ENCODE data around the gene SLC23A2.

Gene SLC23A2

DNA sequence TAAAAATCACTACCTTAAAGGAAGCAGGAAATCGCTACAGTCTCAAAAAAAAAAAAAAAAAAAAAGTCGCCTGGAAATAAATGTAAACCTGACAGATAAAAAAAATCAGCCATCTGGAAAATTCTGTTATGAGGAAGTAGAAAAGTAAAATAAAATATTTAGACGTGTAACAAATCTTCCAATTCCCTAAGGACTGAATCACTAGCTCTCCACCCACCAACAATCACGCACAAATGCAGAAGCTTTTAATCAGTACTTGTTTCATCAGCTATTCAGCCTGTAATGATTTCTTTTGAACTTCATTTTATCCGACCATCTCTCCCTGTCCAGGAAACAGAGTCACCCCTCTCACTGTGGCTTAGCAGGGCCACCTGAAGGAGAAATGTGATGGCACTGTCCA, 59.0 kb downstream of the SLC23A2 start:
- H3K36me3 ChIP-seq (ENCODE audit: control insufficient read depth in 2 of 2, insufficient read depth in 1 of 2, low read length in 2 of 2), result peaks cover 0 to 3% of the 10 kb centered on the region in 2 experiments; a peak in 2 of 3 replicates
- no peak overlapping the region for H3K4me3 ChIP-seq (ENCODE audit: low read depth, low read length)
- TF ChIP-seq ZNF423 (tag by site-specific recombination; IDR thresholded peaks at IDR 0.05), result no peak
- TF ChIP-seq, protein P1, sequence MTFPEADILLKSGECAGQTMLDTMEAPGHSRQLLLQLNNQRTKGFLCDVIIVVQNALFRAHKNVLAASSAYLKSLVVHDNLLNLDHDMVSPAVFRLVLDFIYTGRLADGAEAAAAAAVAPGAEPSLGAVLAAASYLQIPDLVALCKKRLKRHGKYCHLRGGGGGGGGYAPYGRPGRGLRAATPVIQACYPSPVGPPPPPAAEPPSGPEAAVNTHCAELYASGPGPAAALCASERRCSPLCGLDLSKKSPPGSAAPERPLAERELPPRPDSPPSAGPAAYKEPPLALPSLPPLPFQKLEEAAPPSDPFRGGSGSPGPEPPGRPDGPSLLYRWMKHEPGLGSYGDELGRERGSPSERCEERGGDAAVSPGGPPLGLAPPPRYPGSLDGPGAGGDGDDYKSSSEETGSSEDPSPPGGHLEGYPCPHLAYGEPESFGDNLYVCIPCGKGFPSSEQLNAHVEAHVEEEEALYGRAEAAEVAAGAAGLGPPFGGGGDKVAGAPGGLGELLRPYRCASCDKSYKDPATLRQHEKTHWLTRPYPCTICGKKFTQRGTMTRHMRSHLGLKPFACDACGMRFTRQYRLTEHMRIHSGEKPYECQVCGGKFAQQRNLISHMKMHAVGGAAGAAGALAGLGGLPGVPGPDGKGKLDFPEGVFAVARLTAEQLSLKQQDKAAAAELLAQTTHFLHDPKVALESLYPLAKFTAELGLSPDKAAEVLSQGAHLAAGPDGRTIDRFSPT (tag by site-specific recombination; IDR thresholded peaks at IDR 0.05), result no peak
- no peak for TF ChIP-seq ZNF175 (tag by site-specific recombination; IDR thresholded peaks at IDR 0.05)
- TF ChIP-seq ZNF146 (tag by site-specific recombination; IDR thresholded peaks at IDR 0.05), result no peak
- TF ChIP-seq ZNF366 (tag by site-specific recombination; conservative IDR thresholded peaks at IDR 0.05), result no peak
- TF ChIP-seq, protein P2, sequence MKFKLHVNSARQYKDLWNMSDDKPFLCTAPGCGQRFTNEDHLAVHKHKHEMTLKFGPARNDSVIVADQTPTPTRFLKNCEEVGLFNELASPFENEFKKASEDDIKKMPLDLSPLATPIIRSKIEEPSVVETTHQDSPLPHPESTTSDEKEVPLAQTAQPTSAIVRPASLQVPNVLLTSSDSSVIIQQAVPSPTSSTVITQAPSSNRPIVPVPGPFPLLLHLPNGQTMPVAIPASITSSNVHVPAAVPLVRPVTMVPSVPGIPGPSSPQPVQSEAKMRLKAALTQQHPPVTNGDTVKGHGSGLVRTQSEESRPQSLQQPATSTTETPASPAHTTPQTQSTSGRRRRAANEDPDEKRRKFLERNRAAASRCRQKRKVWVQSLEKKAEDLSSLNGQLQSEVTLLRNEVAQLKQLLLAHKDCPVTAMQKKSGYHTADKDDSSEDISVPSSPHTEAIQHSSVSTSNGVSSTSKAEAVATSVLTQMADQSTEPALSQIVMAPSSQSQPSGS (tag by site-specific recombination; IDR thresholded peaks at IDR 0.05; ENCODE audit: low read depth), result no peak
- no peak for TF ChIP-seq ZNF350 (tag by site-specific recombination; IDR thresholded peaks at IDR 0.05)
- no peak for TF ChIP-seq GLIS2 (tag by site-specific recombination; IDR thresholded peaks at IDR 0.05)
- TF ChIP-seq BCL11A (tag by site-specific recombination; IDR thresholded peaks at IDR 0.05; ENCODE audit: low read depth), result no peak
- no peak for TF ChIP-seq EGR2 (tag by site-specific recombination; IDR thresholded peaks at IDR 0.05; ENCODE audit: low read depth)
- TF ChIP-seq ZNF214 (tag by site-specific recombination; IDR thresholded peaks at IDR 0.05; ENCODE audit: borderline replicate concordance), result no peak
- POLR2A ChIA-PET, result interaction anchor here (0.5 to 0.7 kb wide), 2 partner anchors 106 to 135 kb away, joined by 3 to 6 read pairs; no protein-coding TSS in a partner anchor
- no peaks in the 10 kb centered on the region for H3K9me3 ChIP-seq (ENCODE audit: control insufficient read depth, insufficient read depth, low read depth, low read length)
- no peak overlapping the region for H3K27ac ChIP-seq (ENCODE audit: extremely low read depth, low read depth, low read length)
- CTCF ChIA-PET, result interaction anchor here (1.0 kb wide), 1 partner anchor 14 kb away, joined by 3 read pairs; no protein-coding TSS in a partner anchor
- peaks cover 5% of the 10 kb centered on the region for H3K4me1 ChIP-seq (ENCODE audit: control insufficient read depth, insufficient read depth, low read length)

DNA sequence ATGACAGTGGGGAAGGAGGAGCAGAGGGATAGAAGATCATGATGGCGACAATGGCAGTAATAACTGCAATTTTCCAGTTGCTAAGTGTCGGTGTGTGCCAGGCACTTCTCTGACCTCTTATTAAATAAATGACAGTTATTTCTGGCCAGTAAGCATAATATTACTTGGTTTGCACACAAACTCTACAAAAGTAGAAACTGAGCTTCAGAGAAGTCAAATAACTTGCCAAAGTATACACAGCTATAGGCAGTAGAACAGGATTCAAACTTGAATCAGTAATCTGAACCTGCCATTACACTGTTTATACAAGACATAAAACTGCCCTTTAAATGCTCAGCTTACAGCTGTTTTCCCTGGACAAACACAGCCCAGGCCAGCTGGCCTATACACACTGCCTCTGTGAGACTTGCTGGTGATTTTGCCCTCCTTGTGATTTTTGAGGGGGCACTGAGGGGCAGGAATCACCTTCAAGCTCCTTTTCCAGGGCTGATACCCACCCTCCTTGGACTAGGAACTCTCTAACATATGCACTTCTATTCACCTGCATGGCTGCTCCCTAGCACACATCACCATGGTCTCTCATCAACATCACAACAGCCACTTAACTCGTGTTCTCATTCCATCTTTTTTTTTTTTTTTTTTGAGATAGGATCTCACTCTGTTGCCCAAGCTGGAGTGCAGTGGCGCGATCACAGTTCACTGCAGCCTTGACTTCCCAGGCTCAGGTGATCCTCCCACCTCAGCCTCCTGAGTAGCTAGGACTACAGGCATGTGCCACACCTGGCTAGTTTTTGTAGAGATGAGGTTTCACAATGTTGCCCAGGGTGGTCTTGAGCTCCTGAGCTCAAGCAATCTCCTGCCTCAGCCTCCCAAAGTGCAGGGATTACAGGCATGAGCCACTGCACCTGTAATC, 63.6 kb downstream of the SLC23A2 start:
- Histone ChIP-seq H3K36me3 (ENCODE audit: control insufficient read depth in 2 of 2, insufficient read depth in 1 of 2, low read length in 2 of 2) (peaks cover 0 to under 1% of the 10 kb centered on the region in 2 experiments; a peak in 2 of 3 replicates), H3K4me3 (ENCODE audit: low read depth, low read length) (no peak overlapping the region), H3K4me1 (ENCODE audit: control insufficient read depth, insufficient read depth, low read length) (peaks cover 6% of the 10 kb centered on the region), H3K27ac (ENCODE audit: extremely low read depth, low read depth, low read length) (no peak overlapping the region), H3K9me3 (ENCODE audit: control insufficient read depth, insufficient read depth, low read depth, low read length) (no peaks in the 10 kb centered on the region)
- POLR2A ChIA-PET, result interaction anchor here (0.7 kb wide), 1 partner anchor 222 kb away, joined by 5 read pairs; no protein-coding TSS in a partner anchor
- CTCF ChIA-PET, result interaction anchor here (0.5 to 0.7 kb wide), 4 partner anchors 112 to 328 kb away, joined by 3 to 5 read pairs (median 4); no protein-coding TSS in a partner anchor
- TF ChIP-seq, protein P3, sequence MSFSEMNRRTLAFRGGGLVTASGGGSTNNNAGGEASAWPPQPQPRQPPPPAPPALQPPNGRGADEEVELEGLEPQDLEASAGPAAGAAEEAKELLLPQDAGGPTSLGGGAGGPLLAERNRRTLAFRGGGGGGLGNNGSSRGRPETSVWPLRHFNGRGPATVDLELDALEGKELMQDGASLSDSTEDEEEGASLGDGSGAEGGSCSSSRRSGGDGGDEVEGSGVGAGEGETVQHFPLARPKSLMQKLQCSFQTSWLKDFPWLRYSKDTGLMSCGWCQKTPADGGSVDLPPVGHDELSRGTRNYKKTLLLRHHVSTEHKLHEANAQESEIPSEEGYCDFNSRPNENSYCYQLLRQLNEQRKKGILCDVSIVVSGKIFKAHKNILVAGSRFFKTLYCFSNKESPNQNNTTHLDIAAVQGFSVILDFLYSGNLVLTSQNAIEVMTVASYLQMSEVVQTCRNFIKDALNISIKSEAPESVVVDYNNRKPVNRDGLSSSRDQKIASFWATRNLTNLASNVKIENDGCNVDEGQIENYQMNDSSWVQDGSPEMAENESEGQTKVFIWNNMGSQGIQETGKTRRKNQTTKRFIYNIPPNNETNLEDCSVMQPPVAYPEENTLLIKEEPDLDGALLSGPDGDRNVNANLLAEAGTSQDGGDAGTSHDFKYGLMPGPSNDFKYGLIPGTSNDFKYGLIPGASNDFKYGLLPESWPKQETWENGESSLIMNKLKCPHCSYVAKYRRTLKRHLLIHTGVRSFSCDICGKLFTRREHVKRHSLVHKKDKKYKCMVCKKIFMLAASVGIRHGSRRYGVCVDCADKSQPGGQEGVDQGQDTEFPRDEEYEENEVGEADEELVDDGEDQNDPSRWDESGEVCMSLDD (tag by site-specific recombination; IDR thresholded peaks at IDR 0.05), result no peak
- TF ChIP-seq, protein P4, sequence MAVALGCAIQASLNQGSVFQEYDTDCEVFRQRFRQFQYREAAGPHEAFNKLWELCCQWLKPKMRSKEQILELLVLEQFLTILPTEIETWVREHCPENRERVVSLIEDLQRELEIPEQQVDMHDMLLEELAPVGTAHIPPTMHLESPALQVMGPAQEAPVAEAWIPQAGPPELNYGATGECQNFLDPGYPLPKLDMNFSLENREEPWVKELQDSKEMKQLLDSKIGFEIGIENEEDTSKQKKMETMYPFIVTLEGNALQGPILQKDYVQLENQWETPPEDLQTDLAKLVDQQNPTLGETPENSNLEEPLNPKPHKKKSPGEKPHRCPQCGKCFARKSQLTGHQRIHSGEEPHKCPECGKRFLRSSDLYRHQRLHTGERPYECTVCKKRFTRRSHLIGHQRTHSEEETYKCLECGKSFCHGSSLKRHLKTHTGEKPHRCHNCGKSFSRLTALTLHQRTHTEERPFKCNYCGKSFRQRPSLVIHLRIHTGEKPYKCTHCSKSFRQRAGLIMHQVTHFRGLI (tag by site-specific recombination; IDR thresholded peaks at IDR 0.05), result no peak
- TF ChIP-seq, protein P2 (tag by site-specific recombination; IDR thresholded peaks at IDR 0.05; ENCODE audit: low read depth), result no peak
- TF ChIP-seq, protein P5, sequence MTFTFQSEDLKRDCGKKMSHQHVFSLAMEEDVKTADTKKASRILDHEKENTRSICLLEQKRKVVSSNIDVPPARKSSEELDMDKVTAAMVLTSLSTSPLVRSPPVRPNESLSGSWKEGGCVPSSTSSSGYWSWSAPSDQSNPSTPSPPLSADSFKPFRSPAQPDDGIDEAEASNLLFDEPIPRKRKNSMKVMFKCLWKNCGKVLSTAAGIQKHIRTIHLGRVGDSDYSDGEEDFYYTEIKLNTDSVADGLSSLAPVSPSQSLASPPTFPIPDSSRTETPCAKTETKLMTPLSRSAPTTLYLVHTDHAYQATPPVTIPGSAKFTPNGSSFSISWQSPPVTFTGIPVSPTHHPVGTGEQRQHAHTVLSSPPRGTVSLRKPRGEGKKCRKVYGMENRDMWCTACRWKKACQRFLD (tag by site-specific recombination; IDR thresholded peaks at IDR 0.05), result no peak
- TF ChIP-seq ZNF404 (tag by site-specific recombination; IDR thresholded peaks at IDR 0.05) (no peak), ZNF501 (tag by site-specific recombination; IDR thresholded peaks at IDR 0.05) (no peak), KLF10 (tag by site-specific recombination; IDR thresholded peaks at IDR 0.05) (no peak), ZBTB1 (tag by site-specific recombination; IDR thresholded peaks at IDR 0.05) (no peak), WT1 (tag by site-specific recombination; IDR thresholded peaks at IDR 0.05) (no peak)
- TF ChIP-seq, protein P6, sequence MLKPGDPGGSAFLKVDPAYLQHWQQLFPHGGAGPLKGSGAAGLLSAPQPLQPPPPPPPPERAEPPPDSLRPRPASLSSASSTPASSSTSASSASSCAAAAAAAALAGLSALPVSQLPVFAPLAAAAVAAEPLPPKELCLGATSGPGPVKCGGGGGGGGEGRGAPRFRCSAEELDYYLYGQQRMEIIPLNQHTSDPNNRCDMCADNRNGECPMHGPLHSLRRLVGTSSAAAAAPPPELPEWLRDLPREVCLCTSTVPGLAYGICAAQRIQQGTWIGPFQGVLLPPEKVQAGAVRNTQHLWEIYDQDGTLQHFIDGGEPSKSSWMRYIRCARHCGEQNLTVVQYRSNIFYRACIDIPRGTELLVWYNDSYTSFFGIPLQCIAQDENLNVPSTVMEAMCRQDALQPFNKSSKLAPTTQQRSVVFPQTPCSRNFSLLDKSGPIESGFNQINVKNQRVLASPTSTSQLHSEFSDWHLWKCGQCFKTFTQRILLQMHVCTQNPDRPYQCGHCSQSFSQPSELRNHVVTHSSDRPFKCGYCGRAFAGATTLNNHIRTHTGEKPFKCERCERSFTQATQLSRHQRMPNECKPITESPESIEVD (tag by site-specific recombination; IDR thresholded peaks at IDR 0.05), result peak; percentile 92

Measured in HEK293 (cell line).